ENCODE measurements around the gene TMEM235.

TMEM235 gene

DNA sequence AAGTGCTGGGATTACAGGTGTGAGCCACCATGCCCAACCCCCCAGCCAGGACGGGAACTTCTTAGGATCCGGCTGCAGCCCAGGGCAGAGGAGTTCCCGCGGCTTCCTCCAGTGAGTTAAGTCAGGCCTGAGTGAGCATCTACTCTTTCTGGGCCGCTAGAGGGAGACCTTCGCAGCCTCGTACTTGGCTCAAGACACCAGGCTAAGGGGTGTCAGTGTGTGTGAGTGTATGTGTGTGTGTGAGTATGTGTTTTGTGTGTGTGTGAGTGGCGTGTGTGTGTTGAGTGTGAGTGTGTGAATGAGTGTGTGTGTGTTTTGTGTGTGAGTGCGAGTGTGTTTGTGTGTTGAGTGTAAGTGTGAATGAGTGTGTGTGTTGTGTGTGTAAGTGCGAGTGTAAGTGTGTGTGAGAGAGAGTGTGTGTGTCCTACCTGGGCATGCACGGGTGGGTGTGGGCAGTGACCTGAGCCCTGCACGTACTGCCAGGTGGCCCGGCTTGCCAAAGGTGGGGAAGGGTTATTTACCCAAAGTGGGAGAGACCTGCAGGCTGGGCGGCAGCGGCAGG, 58.5 kb downstream of the TMEM235 start (continued):
- TF ChIP-seq, protein P1, sequence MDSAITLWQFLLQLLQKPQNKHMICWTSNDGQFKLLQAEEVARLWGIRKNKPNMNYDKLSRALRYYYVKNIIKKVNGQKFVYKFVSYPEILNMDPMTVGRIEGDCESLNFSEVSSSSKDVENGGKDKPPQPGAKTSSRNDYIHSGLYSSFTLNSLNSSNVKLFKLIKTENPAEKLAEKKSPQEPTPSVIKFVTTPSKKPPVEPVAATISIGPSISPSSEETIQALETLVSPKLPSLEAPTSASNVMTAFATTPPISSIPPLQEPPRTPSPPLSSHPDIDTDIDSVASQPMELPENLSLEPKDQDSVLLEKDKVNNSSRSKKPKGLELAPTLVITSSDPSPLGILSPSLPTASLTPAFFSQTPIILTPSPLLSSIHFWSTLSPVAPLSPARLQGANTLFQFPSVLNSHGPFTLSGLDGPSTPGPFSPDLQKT (IDR thresholded peaks at IDR 0.05; ENCODE audit: borderline replicate concordance, low read depth, low read length) = no peak
- TF ChIP-seq EGR2 (tag by site-specific recombination; IDR thresholded peaks at IDR 0.05; ENCODE audit: low read depth) (0 out of 2 replicates have a peak, but pooled peaks have one; percentile 20), ZNF610 (tag by site-specific recombination; IDR thresholded peaks at IDR 0.05; ENCODE audit: borderline replicate concordance) (no peak), ZNF266 (tag by site-specific recombination; IDR thresholded peaks at IDR 0.05; ENCODE audit: low read depth) (peak; percentile 69), ZBTB7A (tag by site-specific recombination; IDR thresholded peaks at IDR 0.05; ENCODE audit: low read depth) (peak; percentile 97), KLF16 (tag by site-specific recombination; IDR thresholded peaks at IDR 0.05) (peak; percentile 58; the same call in 1 of the 2 replicates), ZNF416 (tag by site-specific recombination; IDR thresholded peaks at IDR 0.05) (no peak), SP2 (tag by site-specific recombination; IDR thresholded peaks at IDR 0.05) (no peak), ZNF626 (tag by site-specific recombination; IDR thresholded peaks at IDR 0.05) (no peak), SETDB1 (IDR thresholded peaks at IDR 0.05; ENCODE audit: insufficient read length, low read length) (no peak), GFI1B (tag by site-specific recombination; IDR thresholded peaks at IDR 0.05) (no peak), ZNF350 (tag by site-specific recombination; IDR thresholded peaks at IDR 0.05) (no peak), ZNF132 (tag by site-specific recombination; IDR thresholded peaks at IDR 0.05; ENCODE audit: borderline replicate concordance) (no peak), SCRT2 (tag by site-specific recombination; IDR thresholded peaks at IDR 0.05) (peak; percentile 23; the same call in 1 of the 2 replicates), ZFP69B (tag by site-specific recombination; IDR thresholded peaks at IDR 0.05) (peak; percentile 85), ZNF677 (tag by site-specific recombination; IDR thresholded peaks at IDR 0.05) (no peak), ZNF76 (tag by site-specific recombination; IDR thresholded peaks at IDR 0.05; ENCODE audit: borderline replicate concordance, low read depth) (no peak), GLIS1 (tag by site-specific recombination; IDR thresholded peaks at IDR 0.05) (peak; percentile 51), ZNF624 (tag by site-specific recombination; IDR thresholded peaks at IDR 0.05) (no peak), ZNF133 (tag by site-specific recombination; IDR thresholded peaks at IDR 0.05) (peak; percentile 47; the same call in 1 of the 2 replicates), ZNF596 (tag by site-specific recombination; IDR thresholded peaks at IDR 0.05) (no peak), RBAK (tag by site-specific recombination; IDR thresholded peaks at IDR 0.05) (no peak), ZNF629 (tag by site-specific recombination; IDR thresholded peaks at IDR 0.05) (no peak), ZEB2 (tag by site-specific recombination; IDR thresholded peaks at IDR 0.05) (peak; percentile 65; the same call in 1 of the 2 replicates), ZNF324 (tag by site-specific recombination; IDR thresholded peaks at IDR 0.05) (peak; percentile 90; the same call in 1 of the 2 replicates), ZNF510 (tag by site-specific recombination; IDR thresholded peaks at IDR 0.05; ENCODE audit: insufficient replicate concordance) (no peak), ZBTB21 (tag by site-specific recombination; IDR thresholded peaks at IDR 0.05) (no peak), ZNF623 (tag by site-specific recombination; IDR thresholded peaks at IDR 0.05) (no peak)
- TF ChIP-seq, protein P2, sequence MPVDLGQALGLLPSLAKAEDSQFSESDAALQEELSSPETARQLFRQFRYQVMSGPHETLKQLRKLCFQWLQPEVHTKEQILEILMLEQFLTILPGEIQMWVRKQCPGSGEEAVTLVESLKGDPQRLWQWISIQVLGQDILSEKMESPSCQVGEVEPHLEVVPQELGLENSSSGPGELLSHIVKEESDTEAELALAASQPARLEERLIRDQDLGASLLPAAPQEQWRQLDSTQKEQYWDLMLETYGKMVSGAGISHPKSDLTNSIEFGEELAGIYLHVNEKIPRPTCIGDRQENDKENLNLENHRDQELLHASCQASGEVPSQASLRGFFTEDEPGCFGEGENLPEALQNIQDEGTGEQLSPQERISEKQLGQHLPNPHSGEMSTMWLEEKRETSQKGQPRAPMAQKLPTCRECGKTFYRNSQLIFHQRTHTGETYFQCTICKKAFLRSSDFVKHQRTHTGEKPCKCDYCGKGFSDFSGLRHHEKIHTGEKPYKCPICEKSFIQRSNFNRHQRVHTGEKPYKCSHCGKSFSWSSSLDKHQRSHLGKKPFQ (tag by site-specific recombination; IDR thresholded peaks at IDR 0.05) = peak; percentile 95
- TF ChIP-seq, protein P3, sequence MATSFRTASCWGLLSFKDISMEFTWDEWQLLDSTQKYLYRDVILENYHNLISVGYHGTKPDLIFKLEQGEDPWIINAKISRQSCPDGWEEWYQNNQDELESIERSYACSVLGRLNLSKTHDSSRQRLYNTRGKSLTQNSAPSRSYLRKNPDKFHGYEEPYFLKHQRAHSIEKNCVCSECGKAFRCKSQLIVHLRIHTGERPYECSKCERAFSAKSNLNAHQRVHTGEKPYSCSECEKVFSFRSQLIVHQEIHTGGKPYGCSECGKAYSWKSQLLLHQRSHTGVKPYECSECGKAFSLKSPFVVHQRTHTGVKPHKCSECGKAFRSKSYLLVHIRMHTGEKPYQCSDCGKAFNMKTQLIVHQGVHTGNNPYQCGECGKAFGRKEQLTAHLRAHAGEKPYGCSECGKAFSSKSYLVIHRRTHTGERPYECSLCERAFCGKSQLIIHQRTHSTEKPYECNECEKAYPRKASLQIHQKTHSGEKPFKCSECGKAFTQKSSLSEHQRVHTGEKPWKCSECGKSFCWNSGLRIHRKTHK (tag by site-specific recombination; IDR thresholded peaks at IDR 0.05) = no peak
- TF ChIP-seq, protein P4, sequence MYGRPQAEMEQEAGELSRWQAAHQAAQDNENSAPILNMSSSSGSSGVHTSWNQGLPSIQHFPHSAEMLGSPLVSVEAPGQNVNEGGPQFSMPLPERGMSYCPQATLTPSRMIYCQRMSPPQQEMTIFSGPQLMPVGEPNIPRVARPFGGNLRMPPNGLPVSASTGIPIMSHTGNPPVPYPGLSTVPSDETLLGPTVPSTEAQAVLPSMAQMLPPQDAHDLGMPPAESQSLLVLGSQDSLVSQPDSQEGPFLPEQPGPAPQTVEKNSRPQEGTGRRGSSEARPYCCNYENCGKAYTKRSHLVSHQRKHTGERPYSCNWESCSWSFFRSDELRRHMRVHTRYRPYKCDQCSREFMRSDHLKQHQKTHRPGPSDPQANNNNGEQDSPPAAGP (tag by site-specific recombination; IDR thresholded peaks at IDR 0.05) = peak; percentile 41; the same call in 1 of the 2 replicates
- TF ChIP-seq, protein P5, sequence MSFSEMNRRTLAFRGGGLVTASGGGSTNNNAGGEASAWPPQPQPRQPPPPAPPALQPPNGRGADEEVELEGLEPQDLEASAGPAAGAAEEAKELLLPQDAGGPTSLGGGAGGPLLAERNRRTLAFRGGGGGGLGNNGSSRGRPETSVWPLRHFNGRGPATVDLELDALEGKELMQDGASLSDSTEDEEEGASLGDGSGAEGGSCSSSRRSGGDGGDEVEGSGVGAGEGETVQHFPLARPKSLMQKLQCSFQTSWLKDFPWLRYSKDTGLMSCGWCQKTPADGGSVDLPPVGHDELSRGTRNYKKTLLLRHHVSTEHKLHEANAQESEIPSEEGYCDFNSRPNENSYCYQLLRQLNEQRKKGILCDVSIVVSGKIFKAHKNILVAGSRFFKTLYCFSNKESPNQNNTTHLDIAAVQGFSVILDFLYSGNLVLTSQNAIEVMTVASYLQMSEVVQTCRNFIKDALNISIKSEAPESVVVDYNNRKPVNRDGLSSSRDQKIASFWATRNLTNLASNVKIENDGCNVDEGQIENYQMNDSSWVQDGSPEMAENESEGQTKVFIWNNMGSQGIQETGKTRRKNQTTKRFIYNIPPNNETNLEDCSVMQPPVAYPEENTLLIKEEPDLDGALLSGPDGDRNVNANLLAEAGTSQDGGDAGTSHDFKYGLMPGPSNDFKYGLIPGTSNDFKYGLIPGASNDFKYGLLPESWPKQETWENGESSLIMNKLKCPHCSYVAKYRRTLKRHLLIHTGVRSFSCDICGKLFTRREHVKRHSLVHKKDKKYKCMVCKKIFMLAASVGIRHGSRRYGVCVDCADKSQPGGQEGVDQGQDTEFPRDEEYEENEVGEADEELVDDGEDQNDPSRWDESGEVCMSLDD (tag by site-specific recombination; IDR thresholded peaks at IDR 0.05) = peak; percentile 94
- TF ChIP-seq, protein P6, sequence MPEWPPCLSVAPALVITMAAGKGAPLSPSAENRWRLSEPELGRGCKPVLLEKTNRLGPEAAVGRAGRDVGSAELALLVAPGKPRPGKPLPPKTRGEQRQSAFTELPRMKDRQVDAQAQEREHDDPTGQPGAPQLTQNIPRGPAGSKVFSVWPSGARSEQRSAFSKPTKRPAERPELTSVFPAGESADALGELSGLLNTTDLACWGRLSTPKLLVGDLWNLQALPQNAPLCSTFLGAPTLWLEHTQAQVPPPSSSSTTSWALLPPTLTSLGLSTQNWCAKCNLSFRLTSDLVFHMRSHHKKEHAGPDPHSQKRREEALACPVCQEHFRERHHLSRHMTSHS (tag by site-specific recombination; IDR thresholded peaks at IDR 0.05) = peak; percentile 69; the same call in 1 of the 2 replicates

Measured in HEK293 (cell line).